Measurements from ENCODE around the gene GSTM5. TPM values are rescaled to one million over a fixed set of nuclear protein-coding genes. Genes with fewer than 3 reads are reported as not detected.

Gene GSTM5
- total RNA-seq, 1 donor from 2014 or later: 18.1 TPM

DNA sequence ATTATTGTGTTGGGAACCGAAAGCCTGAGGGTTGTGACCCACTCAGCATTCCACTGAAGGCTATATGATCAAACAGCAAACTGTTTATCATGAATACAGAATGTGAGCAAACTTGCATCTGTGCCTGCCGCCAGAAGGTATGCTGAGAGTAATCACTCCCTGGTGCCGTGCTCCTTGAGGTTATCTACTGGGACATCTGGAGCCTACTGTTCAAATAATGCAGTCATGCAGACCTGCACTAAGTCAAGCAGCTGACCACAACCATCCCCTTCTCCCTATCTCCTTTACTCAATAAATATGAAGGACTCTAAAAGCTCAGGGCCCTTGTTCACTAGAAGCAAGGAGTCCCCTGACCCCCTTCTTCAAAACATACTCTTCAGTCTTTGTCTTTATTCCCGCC lies 13.5 kb downstream of the GSTM5 start:
- intact Hi-C loops (cut with DNase I): no loop called here
- H3K27ac ChIP-seq: no peak overlapping the region
- no peaks in the 10 kb centered on the region for H3K36me3 ChIP-seq
- no peak for DNase-seq
- no peaks in the 10 kb centered on the region for H3K9me3 ChIP-seq
- ATAC-seq: no peak
- no peaks in the 10 kb centered on the region for H3K4me1 ChIP-seq
- TF ChIP-seq, protein P1, sequence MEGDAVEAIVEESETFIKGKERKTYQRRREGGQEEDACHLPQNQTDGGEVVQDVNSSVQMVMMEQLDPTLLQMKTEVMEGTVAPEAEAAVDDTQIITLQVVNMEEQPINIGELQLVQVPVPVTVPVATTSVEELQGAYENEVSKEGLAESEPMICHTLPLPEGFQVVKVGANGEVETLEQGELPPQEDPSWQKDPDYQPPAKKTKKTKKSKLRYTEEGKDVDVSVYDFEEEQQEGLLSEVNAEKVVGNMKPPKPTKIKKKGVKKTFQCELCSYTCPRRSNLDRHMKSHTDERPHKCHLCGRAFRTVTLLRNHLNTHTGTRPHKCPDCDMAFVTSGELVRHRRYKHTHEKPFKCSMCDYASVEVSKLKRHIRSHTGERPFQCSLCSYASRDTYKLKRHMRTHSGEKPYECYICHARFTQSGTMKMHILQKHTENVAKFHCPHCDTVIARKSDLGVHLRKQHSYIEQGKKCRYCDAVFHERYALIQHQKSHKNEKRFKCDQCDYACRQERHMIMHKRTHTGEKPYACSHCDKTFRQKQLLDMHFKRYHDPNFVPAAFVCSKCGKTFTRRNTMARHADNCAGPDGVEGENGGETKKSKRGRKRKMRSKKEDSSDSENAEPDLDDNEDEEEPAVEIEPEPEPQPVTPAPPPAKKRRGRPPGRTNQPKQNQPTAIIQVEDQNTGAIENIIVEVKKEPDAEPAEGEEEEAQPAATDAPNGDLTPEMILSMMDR (IDR thresholded peaks at IDR 0.05): no peak
- no peak overlapping the region for H3K4me3 ChIP-seq
- H3K27me3 ChIP-seq: no peaks in the 10 kb centered on the region

DNA sequence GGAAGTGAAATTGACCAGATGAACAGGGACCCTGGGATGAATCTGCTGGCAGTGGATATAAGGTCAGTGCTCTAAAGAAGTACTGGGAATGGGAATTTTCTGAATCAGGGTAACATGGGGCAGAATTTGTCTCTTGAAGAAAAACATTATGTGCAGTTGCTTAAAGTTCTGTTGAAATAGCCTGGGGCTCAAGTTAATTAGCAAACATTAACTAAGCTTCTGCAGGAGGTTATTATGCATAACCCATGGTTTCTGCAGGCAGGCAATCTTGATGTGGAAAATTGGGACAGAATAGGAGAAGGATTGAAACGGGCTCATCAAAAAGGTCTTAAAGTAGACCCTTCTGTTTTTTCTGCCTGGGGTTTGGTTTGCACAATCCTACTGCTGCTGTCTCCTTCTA lies 14.0 kb downstream of the GSTM5 start:
- no peaks in the 10 kb centered on the region for H3K27me3 ChIP-seq
- intact Hi-C loops (cut with DNase I): no loop called here
- DNase-seq (no peak), ATAC-seq (no peak)
- TF ChIP-seq, protein P1 (IDR thresholded peaks at IDR 0.05): no peak
- H3K27ac ChIP-seq: no peak overlapping the region
- H3K9me3 ChIP-seq: no peaks in the 10 kb centered on the region
- H3K4me3 ChIP-seq: no peak overlapping the region
- no peaks in the 10 kb centered on the region for H3K36me3 ChIP-seq
- H3K4me1 ChIP-seq: no peaks in the 10 kb centered on the region

DNA sequence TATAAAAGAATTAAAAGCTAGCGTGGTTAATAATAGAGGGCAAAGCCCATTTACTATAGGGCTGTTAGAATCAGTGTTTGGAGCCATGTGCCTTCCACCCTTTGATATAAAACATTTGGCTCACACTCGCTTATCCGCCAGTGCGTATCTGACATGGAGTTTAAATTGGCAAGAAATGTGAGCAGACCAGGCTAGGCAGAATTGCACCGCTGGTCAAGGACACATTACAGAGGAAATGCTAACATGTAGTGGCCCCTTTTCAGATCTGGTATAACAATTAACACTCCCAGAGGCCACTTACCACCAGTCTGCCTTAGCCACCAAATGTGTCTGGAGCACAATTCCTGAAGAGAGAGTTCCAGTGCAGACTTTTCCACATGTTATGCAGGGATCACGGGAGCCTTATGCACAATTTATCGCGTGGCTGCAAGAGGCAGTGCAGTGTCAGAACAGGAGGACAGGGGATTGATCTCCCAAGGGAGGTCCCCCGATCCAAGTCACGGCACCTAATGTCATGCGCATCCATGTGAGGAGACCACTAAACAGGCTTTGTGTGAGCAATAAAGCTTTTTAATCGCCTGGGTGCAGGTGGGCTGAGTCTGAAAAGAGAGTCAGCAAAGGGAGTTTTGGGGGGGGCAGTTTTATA lies 14.8 kb downstream of the GSTM5 start:
- intact Hi-C loops (cut with DNase I): no loop called here
- no peaks in the 10 kb centered on the region for H3K9me3 ChIP-seq
- ATAC-seq: no peak
- H3K27me3 ChIP-seq: no peaks in the 10 kb centered on the region
- H3K36me3 ChIP-seq: no peaks in the 10 kb centered on the region
- no peak overlapping the region for H3K27ac ChIP-seq
- no peaks in the 10 kb centered on the region for H3K4me1 ChIP-seq
- TF ChIP-seq, protein P1 (IDR thresholded peaks at IDR 0.05): no peak
- no peak overlapping the region for H3K4me3 ChIP-seq
- DNase-seq: no peak

DNA sequence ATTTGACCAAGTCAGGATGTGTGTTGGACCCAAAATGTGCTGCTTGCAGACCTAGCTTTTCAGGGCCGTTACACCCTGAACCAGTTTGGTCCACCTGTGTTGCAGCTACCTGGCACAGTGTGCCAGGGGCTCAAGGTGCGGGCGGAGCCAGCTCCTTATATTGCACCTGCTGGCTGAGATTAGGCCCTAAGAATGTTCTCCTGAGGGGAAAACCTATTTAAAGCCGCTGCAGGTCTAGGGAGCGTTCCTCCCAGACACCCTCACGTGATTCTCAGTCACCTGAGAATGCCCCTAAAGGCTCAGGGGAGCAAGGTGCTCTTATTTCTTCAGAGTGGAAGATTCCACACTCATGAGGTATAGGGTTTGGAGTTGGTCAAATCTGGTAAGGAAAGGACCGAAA lies 16.8 kb downstream of the GSTM5 start:
- H3K27me3 ChIP-seq: no peaks in the 10 kb centered on the region
- TF ChIP-seq, protein P1 (IDR thresholded peaks at IDR 0.05): no peak
- no peaks in the 10 kb centered on the region for H3K9me3 ChIP-seq
- H3K4me1 ChIP-seq: no peaks in the 10 kb centered on the region
- DNase-seq (no peak), ATAC-seq (peak; percentile 72)
- H3K36me3 ChIP-seq: no peaks in the 10 kb centered on the region
- no peak overlapping the region for H3K4me3 ChIP-seq
- intact Hi-C loops (cut with DNase I): no loop called here
- no peak overlapping the region for H3K27ac ChIP-seq

DNA sequence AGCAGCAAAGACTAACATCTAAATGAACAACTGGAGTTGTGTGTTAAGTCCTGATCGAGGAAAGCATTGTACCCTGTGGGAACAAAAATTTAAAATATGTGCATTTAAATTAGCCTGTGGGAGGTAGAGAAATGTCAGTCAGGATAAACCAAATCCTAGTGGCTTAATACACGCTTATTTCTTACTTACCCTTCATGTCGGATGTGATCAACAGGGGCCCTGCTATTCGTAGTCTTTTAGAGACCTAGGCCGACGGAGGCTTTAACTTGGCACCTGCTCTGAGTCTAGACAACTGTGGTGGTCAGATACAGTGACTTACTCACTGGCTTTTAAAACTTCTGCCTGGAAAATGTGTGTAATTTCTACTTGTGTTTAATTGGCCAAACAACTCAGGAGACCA lies 18.6 kb downstream of the GSTM5 start:
- no peaks in the 10 kb centered on the region for H3K4me1 ChIP-seq
- no peaks in the 10 kb centered on the region for H3K9me3 ChIP-seq
- no peak overlapping the region for H3K27ac ChIP-seq
- no peaks in the 10 kb centered on the region for H3K27me3 ChIP-seq
- no peak overlapping the region for H3K4me3 ChIP-seq
- DNase-seq (no peak), ATAC-seq (no peak)
- TF ChIP-seq, protein P1 (IDR thresholded peaks at IDR 0.05): no peak
- intact Hi-C loops (cut with DNase I): no loop called here
- no peaks in the 10 kb centered on the region for H3K36me3 ChIP-seq

DNA sequence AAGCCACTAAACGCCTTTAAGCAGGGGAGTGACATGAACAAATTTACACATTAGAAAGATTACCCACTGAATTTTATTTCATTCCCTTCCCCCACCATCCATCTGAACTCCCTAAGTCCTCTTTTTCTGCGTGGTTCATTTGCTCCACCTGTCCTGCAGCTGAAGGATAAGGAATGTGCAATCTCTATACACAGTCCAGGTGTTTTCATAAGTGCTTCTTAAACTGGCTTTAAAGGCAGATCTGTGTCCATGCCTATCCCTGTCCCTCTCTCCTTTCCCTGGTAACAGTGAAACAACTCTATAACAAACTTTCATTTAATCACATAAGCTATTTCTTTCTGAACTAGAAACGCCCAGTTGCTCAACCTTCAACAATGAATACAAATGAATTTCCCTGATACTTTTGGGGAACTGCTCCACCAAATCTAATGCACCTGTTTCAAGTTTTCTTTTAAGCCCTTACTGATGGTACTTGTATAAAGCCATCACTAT lies 20.4 kb downstream of the GSTM5 start:
- Histone ChIP-seq H3K9me3 (no peaks in the 10 kb centered on the region), H3K4me1 (no peaks in the 10 kb centered on the region), H3K4me3 (no peak overlapping the region), H3K27ac (no peak overlapping the region), H3K36me3 (no peaks in the 10 kb centered on the region), H3K27me3 (no peaks in the 10 kb centered on the region)
- DNase-seq (no peak), ATAC-seq (no peak)
- intact Hi-C loops (cut with DNase I): no loop called here
- TF ChIP-seq, protein P1 (IDR thresholded peaks at IDR 0.05): no peak
